ENCODE results near the gene PORCN.

DNA sequence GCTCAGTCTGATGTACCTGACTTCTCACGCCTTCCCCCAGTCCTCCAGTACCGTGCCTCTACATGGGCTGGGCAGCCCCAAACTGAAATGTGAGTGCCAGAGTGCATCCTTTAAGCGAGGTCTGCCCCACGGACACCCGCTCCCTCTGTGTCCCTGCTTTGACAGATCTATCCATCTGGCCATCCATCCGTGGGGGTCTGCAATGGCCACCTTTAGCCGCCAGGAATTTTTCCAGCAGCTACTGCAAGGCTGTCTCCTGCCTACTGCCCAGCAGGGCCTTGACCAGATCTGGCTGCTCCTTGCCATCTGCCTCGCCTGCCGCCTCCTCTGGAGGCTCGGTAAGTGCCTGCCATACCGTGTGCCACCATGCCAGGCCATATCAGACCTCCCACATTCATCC lies 827 bp downstream of the PORCN start:
- TF ChIP-seq POLR2A (IDR thresholded peaks at IDR 0.05) (no peak), CTCF (IDR thresholded peaks at IDR 0.05) (no peak)

Measured in body of pancreas (tissue), 4 donors.